D721Med (cell line): Measurements from ENCODE around the gene PREX1.

Experiments used
- DNase-seq: peaks from one replicate; pipeline ENCODE4 v3.0.0; 2011; ENCODE audit warnings: low spot score; ENCODE audit not compliant: insufficient read length
- FAIRE-seq: peaks from 2 replicates; lab custom pipeline; 2011; peaks lifted over from hg19 to GRCh38; lab: Jason Lieb, UNC
- CTCF ChIP-seq: IDR thresholded peaks from 2 replicates; pipeline ENCODE4 v1.5.1; 2012; ENCODE audit warnings: mild to moderate bottlenecking, control low read depth; ENCODE audit not compliant: insufficient read depth; ENCODE audit errors: missing control alignments

PREX1 gene

GRCh38 chr20:48705240-48706115 lies 122.3 kb downstream of the PREX1 start:
- DNase-seq (no peak), FAIRE-seq (no peak)
- no peak for TF ChIP-seq CTCF

DNA sequence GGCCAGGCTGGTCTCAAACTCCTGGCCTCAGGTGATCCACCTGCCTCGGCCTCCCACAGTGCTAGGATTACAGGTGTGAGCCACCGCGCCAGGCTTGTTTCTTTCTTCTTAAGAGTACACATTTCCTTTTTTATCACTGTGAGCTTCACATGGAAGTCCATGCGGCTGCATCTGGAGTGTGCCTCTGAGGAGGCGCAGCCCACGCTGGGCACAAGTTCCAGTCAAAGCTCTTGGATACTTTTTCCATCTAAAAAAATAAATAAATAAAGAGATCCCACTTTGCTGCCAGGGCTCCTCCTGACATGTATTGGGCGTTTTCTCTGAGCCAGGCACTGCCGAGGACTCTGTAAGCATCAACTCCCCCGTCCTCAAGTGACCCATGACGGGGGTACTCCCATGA lies 123.0 kb downstream of the PREX1 start:
- FAIRE-seq (no peak), DNase-seq (no peak)
- no peak for TF ChIP-seq CTCF

GRCh38 chr20:48703511-48704219 lies 124.1 kb downstream of the PREX1 start:
- FAIRE-seq: no peak

DNA sequence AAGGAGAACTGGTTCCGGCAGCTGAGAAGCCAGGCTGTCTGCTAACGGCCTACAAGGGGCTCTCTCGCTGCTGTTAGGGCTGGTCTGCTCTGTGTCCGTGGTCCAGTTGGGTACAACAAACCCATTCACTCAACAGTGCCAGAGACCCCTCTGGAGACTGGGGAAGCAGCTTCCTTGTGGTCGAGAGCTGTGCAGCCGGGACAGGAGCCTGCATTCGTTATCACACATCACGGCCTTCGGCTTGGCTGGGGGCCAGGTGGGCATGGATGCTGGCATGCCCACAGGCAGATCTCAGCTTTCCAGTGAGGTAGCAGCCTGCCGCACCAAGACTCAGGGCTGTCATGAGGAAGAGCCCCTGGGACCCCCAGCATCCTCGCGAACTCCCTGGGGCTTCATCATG lies 124.7 kb downstream of the PREX1 start:
- DNase-seq: no peak
- no peak for TF ChIP-seq CTCF
- no peak for FAIRE-seq

More at GRCh38 chr20:48703511-48704219, 124.1 kb downstream of the PREX1 start:
- no peak for DNase-seq
- no peak for TF ChIP-seq CTCF

DNA sequence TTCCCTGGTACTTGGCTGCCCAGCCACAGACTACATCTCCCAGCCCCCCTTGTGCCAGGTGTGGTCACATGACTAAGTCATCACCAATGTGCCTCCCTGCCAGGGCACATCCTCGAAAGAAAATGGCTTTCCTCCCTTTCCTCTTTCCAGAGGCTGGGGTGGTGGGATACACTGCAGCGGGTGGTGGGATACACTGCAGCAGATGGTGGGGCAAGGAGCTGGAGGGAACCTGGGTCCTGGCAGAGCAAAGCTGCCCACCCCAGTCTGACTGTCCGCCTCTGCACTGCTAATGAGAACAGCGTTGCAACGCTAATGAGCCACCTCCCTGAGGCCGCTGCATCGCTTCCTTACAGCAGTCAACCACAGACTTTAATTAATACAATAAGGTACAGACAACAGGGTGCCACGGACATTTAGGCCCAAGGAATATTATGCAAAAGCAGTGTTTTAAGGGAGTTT lies 125.3 kb downstream of the PREX1 start:
- TF ChIP-seq CTCF: no peak
- DNase-seq: no peak
- no peak for FAIRE-seq

- DNase-seq: no peak
- FAIRE-seq: no peak
- no peak for TF ChIP-seq CTCF
Measured at GRCh38 chr20:48701702-48702101, 126.1 kb downstream of the PREX1 start.
